ENCODE measurements around the gene GBF1.

- TF ChIP-seq CTCF (IDR thresholded peaks at IDR 0.05 in 8 of 11, conservative IDR thresholded peaks at IDR 0.05 in 3 of 11) (no peak), POLR2AphosphoS5 (IDR thresholded peaks at IDR 0.05) (no peak)
These were observed 42.2 kb downstream of the GBF1 start for GRCh38 chr10:102287538-102287937.

Measured in spleen (tissue), 7 donors.